GM12878 (cell line): ENCODE measurements around the gene ADGRL2. TPM values are rescaled to one million over a fixed set of nuclear protein-coding genes. Genes with fewer than 3 reads are reported as not detected.

Experiments
- ATAC-seq: fragments of 200-7000 bp; cut with Tn5 transposase; 3 replicates; pipeline ENCODE4 v1.9.1; 2020; ENCODE audit warnings: mild to moderate bottlenecking, moderate library complexity
- BruUV-seq: library from RNA; stranded (reverse); fragments of 400-500 nt; replicated peaks from 2 replicates; lab custom pipeline; 2021; lab: Mats Ljungman, UMichigan
- CTCF ChIA-PET: fragments of 300-600 bp; sonication (Branson Sonifier 250); formaldehyde crosslinking; extraction: SDS; loops from one replicate; lab custom pipeline; 2021; ENCODE audit warnings: inconsistent platforms; lab: Yijun Ruan, JAX
- POLR2A ChIA-PET: fragments of 350-600 bp; formaldehyde crosslinking; extraction: SDS; loops from one replicate; lab custom pipeline; 2021; ENCODE audit warnings: inconsistent platforms; lab: Charles Lee
- RAD21 ChIA-PET: fragments of 300-600 bp; sonication (Branson Sonifier 250); formaldehyde crosslinking; loops from one replicate; lab custom pipeline; 2023; ENCODE audit warnings: antibody characterized with exemption; ENCODE audit not compliant: unreplicated experiment; lab: Charles Lee
- SMC1A ChIA-PET: fragments of 300-600 bp; sonication (Branson Sonifier 250); formaldehyde crosslinking; loops from one replicate; lab custom pipeline; 2023; ENCODE audit not compliant: unreplicated experiment, uncharacterized antibody; lab: Charles Lee
- DNase-seq: peaks from one replicate; pipeline ENCODE4 v3.0.0-alpha.2; 2011; ENCODE audit warnings: low read depth, low spot score
- FAIRE-seq: peaks from 3 replicates; lab custom pipeline; 2011; peaks lifted over from hg19 to GRCh38; lab: Jason Lieb, UNC
- H2AFZ ChIP-seq: 2 replicates; pipeline ENCODE4 v1.6.0; 2011; ENCODE audit warnings: low read depth, low read length, control low read depth; ENCODE audit not compliant: control insufficient read depth
- H3K27ac ChIP-seq: 2 replicates; pipeline ENCODE4 v1.5.1; 2011; ENCODE audit warnings: control low read depth; ENCODE audit not compliant: control insufficient read depth, insufficient read depth
- H3K27me3 ChIP-seq, 2 experiments: replicated peaks in 1 of 2; 2 replicates each; pipeline versions ENCODE4 v1.6.0 to v1.6.1; 2011; ENCODE audit warnings: low read length in 1 of 2; ENCODE audit not compliant: control insufficient read depth in 2 of 2, insufficient read depth in 2 of 2
- H3K36me3 ChIP-seq, 2 experiments: 2 replicates each; pipeline ENCODE4 v1.5.1; 2011; ENCODE audit warnings: low read length in 1 of 2; ENCODE audit not compliant: control insufficient read depth in 2 of 2, insufficient read depth in 2 of 2
- H3K4me1 ChIP-seq: 2 replicates; pipeline ENCODE4 v1.6.1; 2011; ENCODE audit warnings: mild to moderate bottlenecking, low read length, moderate library complexity, mixed read lengths; ENCODE audit not compliant: control insufficient read depth, insufficient read depth
- H3K4me2 ChIP-seq: 2 replicates; pipeline ENCODE4 v1.6.0; 2011; ENCODE audit warnings: control low read depth; ENCODE audit not compliant: control insufficient read depth, insufficient read depth
- H3K4me3 ChIP-seq: fragments of 200-600 bp; sonication (generic); 2 replicates; pipeline ENCODE4 v1.5.1; 2016
- H3K79me2 ChIP-seq: 2 replicates; pipeline ENCODE4 v1.6.0; 2011; ENCODE audit warnings: low read length; ENCODE audit not compliant: control insufficient read depth, insufficient read depth
- H3K9ac ChIP-seq: 2 replicates; pipeline ENCODE4 v1.8.0; 2011; ENCODE audit warnings: low read length, control low read depth, mixed read lengths; ENCODE audit not compliant: control insufficient read depth, insufficient read depth
- H3K9me3 ChIP-seq: replicated peaks from 3 replicates; pipeline ENCODE4 v1.5.1; 2011; ENCODE audit warnings: mild to moderate bottlenecking, low read length; ENCODE audit not compliant: control insufficient read depth, insufficient read depth
- H4K20me1 ChIP-seq: 2 replicates; pipeline ENCODE4 v1.6.0; 2011; ENCODE audit not compliant: control insufficient read depth, insufficient read depth
- ETV6 ChIP-seq, 2 experiments: fragments of 450-650 bp in 1 of 2; IDR thresholded peaks in 1 of 2; conservative IDR thresholded peaks in 1 of 2; 2 replicates each; pipeline ENCODE4 v1.6.1; 2014; ENCODE audit warnings: antibody characterized with exemption in 1 of 2, borderline replicate concordance in 1 of 2, low read depth in 1 of 2, mild to moderate bottlenecking in 1 of 2, moderate library complexity in 1 of 2
- GATAD2B ChIP-seq: fragments of 450-650 bp; conservative IDR thresholded peaks from 2 replicates; pipeline ENCODE4 v1.6.1; 2017; ENCODE audit warnings: low read depth, mild to moderate bottlenecking, moderate library complexity
- IKZF1 ChIP-seq: fragments of 450-650 bp; conservative IDR thresholded peaks from 2 replicates; pipeline ENCODE4 v1.6.1; 2017; ENCODE audit warnings: antibody characterized with exemption, mild to moderate bottlenecking
- NR2F1 ChIP-seq: fragments of 450-650 bp; conservative IDR thresholded peaks from 2 replicates; pipeline ENCODE4 v1.6.1; 2017; ENCODE audit warnings: mild to moderate bottlenecking
- SIX5 ChIP-seq: IDR thresholded peaks from 2 replicates; pipeline ENCODE4 v1.6.1; 2011; ENCODE audit warnings: mild to moderate bottlenecking, low read depth, low read length, moderate library complexity; ENCODE audit not compliant: severe bottlenecking
- SMAD5 ChIP-seq: IDR thresholded peaks from 2 replicates; pipeline ENCODE4 v1.6.1; 2016; ENCODE audit warnings: antibody characterized with exemption, low read depth
- ZSCAN29 ChIP-seq: fragments of 450-650 bp; IDR thresholded peaks from 2 replicates; pipeline ENCODE4 v1.6.1; 2017; ENCODE audit warnings: mild to moderate bottlenecking, moderate library complexity
- WGBS: methylation state at CpG from one replicate; pipeline ENCODE4 v1.1.6; 2016; ENCODE audit warnings: low lambda C conversion rate; ENCODE audit not compliant: insufficient replicate concordance, insufficient coverage; ENCODE audit errors: missing lambda C conversion rate; 5-methylcytosine and 5-hydroxymethylcytosine counted together
- in situ Hi-C: fragments of 300-500 bp; cut with MboI; formaldehyde crosslinking; loops from 9 replicates; pipeline ENCODE4 v1.14.3; 2018; ENCODE audit warnings: mixed read lengths
- intact Hi-C: fragments of 100-400 bp; cut with micrococcal nuclease; formaldehyde crosslinking; loops from one replicate; pipeline ENCODE4 v1.14.2; 2022; ENCODE audit not compliant: unreplicated experiment
- polyA plus RNA-seq, 11 experiments: library from polyadenylated mRNA; depleted of rRNA in 4 of 11; unstranded in 6 of 11; stranded (reverse) in 5 of 11; fragments of >200 nt; fragmentation: Nextera tagmentation in 4 of 11; fragmentation: Illumina TruSeq in 1 of 11; extraction: Ambion mirVana in 4 of 11; extraction: Trizol in 1 of 11; gene quantifications; 1 replicate in 1 of 11; 2 replicates in 10 of 11; pipeline versions ENCODE4 v1.2.1 to v1.2.3, GENCODE V29; 2011 to 2016; ENCODE audit warnings: inconsistent platforms in 2 of 11, missing spikeins in 2 of 11, low read depth in 1 of 11
- total RNA-seq, 4 experiments: library from RNA; depleted of rRNA in 3 of 4; stranded (reverse); fragments of >200 nt in 3 of 4; fragmentation: Illumina TruSeq in 1 of 4; extraction: Trizol in 1 of 4; gene quantifications; 2 replicates each; pipeline versions ENCODE4 v1.2.1 to v1.2.3, GENCODE V29; 2013 to 2021

The ADGRL2 gene
- total and polyA plus RNA-seq, 10 of the 15 experiments (the other 5 are each of a cell fraction or from before 2014, with no cell fraction given), result 0.03 to 13.6 (median 0.21) TPM

DNA sequence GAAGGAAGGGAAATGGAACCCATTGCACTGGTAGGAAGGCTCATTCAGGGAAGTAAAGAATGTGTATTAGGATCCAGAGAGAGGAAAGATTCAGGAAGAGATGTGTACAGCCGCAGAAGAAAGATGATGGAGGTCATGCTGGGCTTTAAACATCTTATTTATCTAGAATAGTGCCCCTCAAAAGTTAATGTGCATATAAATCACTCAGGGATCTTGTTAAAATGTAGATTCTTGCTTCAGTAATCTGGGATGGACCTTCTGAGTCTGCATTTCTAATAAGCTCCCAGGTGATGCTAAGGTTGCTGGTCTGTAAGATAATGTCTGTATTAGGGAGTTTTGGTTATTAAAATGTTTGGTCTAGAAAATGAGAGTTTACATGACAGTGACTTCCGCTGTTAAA lies 46.3 kb downstream of the ADGRL2 start:
- ChIA-PET RAD21 (interaction anchor here (1.1 kb wide), 1 partner anchor 9 kb away, joined by 3 read pairs; no protein-coding TSS in a partner anchor), CTCF (no interaction called here), POLR2A (interaction anchor here (1.7 kb wide), 1 partner anchor 13 kb away, joined by 4 read pairs; no protein-coding TSS in a partner anchor), SMC1A (no interaction called here)
- FAIRE-seq (no peak), DNase-seq (no peak), ATAC-seq (no peak)
- no peaks in the 10 kb centered on the region for H3K4me1 ChIP-seq
- H4K20me1 ChIP-seq, result no peaks in the 10 kb centered on the region
- no peak overlapping the region for H3K4me3 ChIP-seq
- H3K27ac ChIP-seq, result no peak overlapping the region
- H3K27me3 ChIP-seq, result no peaks in the 10 kb centered on the region
- intact Hi-C loops, result no loop called here
- no peaks in the 10 kb centered on the region for H3K79me2 ChIP-seq
- no peak overlapping the region for H3K4me2 ChIP-seq
- 51% methylated on average over 2 of the region's 2 CpGs for WGBS
- no peak for TF ChIP-seq ETV6 (conservative IDR thresholded peaks at IDR 0.05 in 1 of 2, IDR thresholded peaks at IDR 0.05 in 1 of 2; ENCODE audit: borderline replicate concordance in 1 of 2, low read depth in 1 of 2)
- no peak for TF ChIP-seq ZSCAN29
- TF ChIP-seq SIX5, result no peak
- TF ChIP-seq NR2F1, result no peak
- no peak for TF ChIP-seq IKZF1
- no peak for TF ChIP-seq SMAD5
- no peak for TF ChIP-seq GATAD2B
- no peak overlapping the region for H2AFZ ChIP-seq
- in situ Hi-C loops, result no loop called here
- H3K9me3 ChIP-seq, result no peaks in the 10 kb centered on the region
- no peak overlapping the region for H3K9ac ChIP-seq
- no TSS peak for BruUV-seq
- H3K36me3 ChIP-seq, result no peaks in the 10 kb centered on the region
